Mesendoderm (in vitro differentiated cells): Measurements from ENCODE around the gene CDR2L.

Source experiments
- DNase-seq: peaks from one replicate; pipeline ENCODE4 v3.0.0; 2013
- H2AK5ac ChIP-seq: 2 replicates; pipeline ENCODE4 v1.6.1; 2013; ENCODE audit warnings: low read length, inconsistent platforms
- H2BK120ac ChIP-seq: 2 replicates; pipeline ENCODE4 v1.6.1; 2013; ENCODE audit warnings: low read depth, mild to moderate bottlenecking, low read length, moderate library complexity, mixed read lengths
- H2BK15ac ChIP-seq: replicated peaks from 2 replicates; pipeline ENCODE4 v1.6.1; 2013; ENCODE audit warnings: low read depth, mild to moderate bottlenecking, moderate library complexity
- H2BK5ac ChIP-seq: 2 replicates; pipeline ENCODE4 v1.6.1; 2013; ENCODE audit warnings: low read length, inconsistent platforms
- H3K18ac ChIP-seq: 2 replicates; pipeline ENCODE4 v1.6.1; 2013; ENCODE audit warnings: mild to moderate bottlenecking, low read length, mixed read lengths
- H3K23ac ChIP-seq: one replicate; pipeline ENCODE4 v1.6.1; 2013; ENCODE audit warnings: low read length
- H3K27ac ChIP-seq: 2 replicates; pipeline ENCODE4 v1.5.1; 2013; ENCODE audit warnings: low read depth, mild to moderate bottlenecking, inconsistent platforms, low read length, moderate library complexity
- H3K27me3 ChIP-seq: 2 replicates; pipeline ENCODE4 v1.6.1; 2013; ENCODE audit warnings: low read length, control low read depth, mild to moderate bottlenecking, inconsistent platforms; ENCODE audit not compliant: insufficient read depth, poor library complexity
- H3K36me3 ChIP-seq: 2 replicates; pipeline ENCODE4 v1.6.1; 2013; ENCODE audit warnings: low read length, inconsistent platforms; ENCODE audit not compliant: control insufficient read depth, insufficient read depth
- H3K4ac ChIP-seq: one replicate; pipeline ENCODE4 v1.6.1; 2013; ENCODE audit warnings: low read depth, mild to moderate bottlenecking, low read length, moderate library complexity
- H3K4me1 ChIP-seq: 2 replicates; pipeline ENCODE4 v1.6.1; 2013; ENCODE audit warnings: low read depth, low read length, inconsistent platforms; ENCODE audit not compliant: control insufficient read depth
- H3K4me2 ChIP-seq: 2 replicates; pipeline ENCODE4 v1.6.1; 2013; ENCODE audit warnings: low read length
- H3K4me3 ChIP-seq: 2 replicates; pipeline ENCODE4 v1.5.1; 2013; ENCODE audit warnings: mild to moderate bottlenecking, low read length
- H3K56ac ChIP-seq: one replicate; pipeline ENCODE4 v1.6.1; 2013; ENCODE audit warnings: low read length
- H3K79me1 ChIP-seq: 2 replicates; pipeline ENCODE4 v1.6.1; 2013; ENCODE audit warnings: low read length, inconsistent platforms
- H3K79me2 ChIP-seq: 2 replicates; pipeline ENCODE4 v1.6.1; 2013; ENCODE audit warnings: mild to moderate bottlenecking, low read length; ENCODE audit not compliant: control insufficient read depth, insufficient read depth
- H3K9ac ChIP-seq: 2 replicates; pipeline ENCODE4 v1.6.1; 2013; ENCODE audit warnings: low read length, inconsistent platforms
- H4K5ac ChIP-seq: one replicate; pipeline ENCODE4 v1.6.1; 2013; ENCODE audit warnings: low read length
- H4K8ac ChIP-seq: one replicate; pipeline ENCODE4 v1.6.1; 2013; ENCODE audit warnings: low read depth, mild to moderate bottlenecking, control low read depth, low read length, moderate library complexity
- WGBS: extraction: QIAGEN DNeasy Blood & Tissue Kit; methylation state at CpG from one replicate; pipeline ENCODE4 v1.1.7; 2013; ENCODE audit warnings: low lambda C conversion rate, missing lambda C conversion rate; ENCODE audit not compliant: insufficient coverage; ENCODE audit errors: extremely low coverage; 5-methylcytosine and 5-hydroxymethylcytosine counted together

Gene CDR2L

GRCh38 chr17:74962622-74963394 is 24.6 kb upstream of the CDR2L start:
- DNase-seq: no peak
- Histone ChIP-seq H3K27me3 (no peaks in the 10 kb centered on the region), H3K79me2 (no peaks in the 10 kb centered on the region), H2BK5ac (no peak overlapping the region), H3K23ac (no peak overlapping the region), H3K56ac (no peak overlapping the region), H3K4me2 (no peak overlapping the region), H3K9ac (no peak overlapping the region), H3K18ac (no peak overlapping the region), H3K27ac (no peak overlapping the region), H4K5ac (no peak overlapping the region), H3K4ac (no peak overlapping the region), H3K36me3 (no peaks in the 10 kb centered on the region), H4K8ac (no peak overlapping the region), H3K4me3 (no peak overlapping the region), H3K79me1 (no peaks in the 10 kb centered on the region), H3K4me1 (no peaks in the 10 kb centered on the region), H2BK15ac (no peak overlapping the region), H2AK5ac (no peak overlapping the region), H2BK120ac (no peak overlapping the region)
- whole genome bisulfite sequencing: no CpG with 5 or more reads among the region's 18 CpGs

GRCh38 chr17:74963656-74964055 is 23.8 kb upstream of the CDR2L start:
- H3K4me1 ChIP-seq: peaks cover 3% of the 10 kb centered on the region
- no peak overlapping the region for H3K4ac ChIP-seq
- no peak overlapping the region for H3K9ac ChIP-seq
- H2BK120ac ChIP-seq: no peak overlapping the region
- H3K56ac ChIP-seq: no peak overlapping the region
- H3K4me2 ChIP-seq: no peak overlapping the region
- no peak overlapping the region for H2BK5ac ChIP-seq
- DNase-seq: peak; percentile 23
- H3K27me3 ChIP-seq: no peaks in the 10 kb centered on the region
- no peak overlapping the region for H4K8ac ChIP-seq
- H2BK15ac ChIP-seq: no peak overlapping the region
- no CpG with 5 or more reads among the region's 12 CpGs for WGBS
- H3K18ac ChIP-seq: no peak overlapping the region
- no peak overlapping the region for H3K23ac ChIP-seq
- no peak overlapping the region for H2AK5ac ChIP-seq
- H4K5ac ChIP-seq: no peak overlapping the region
- H3K27ac ChIP-seq: no peak overlapping the region
- no peaks in the 10 kb centered on the region for H3K36me3 ChIP-seq
- no peaks in the 10 kb centered on the region for H3K79me2 ChIP-seq
- no peaks in the 10 kb centered on the region for H3K79me1 ChIP-seq
- H3K4me3 ChIP-seq: no peak overlapping the region

- Histone ChIP-seq H3K36me3 (no peaks in the 10 kb centered on the region), H3K9ac (no peak overlapping the region), H2AK5ac (no peak overlapping the region), H2BK15ac (no peak overlapping the region), H3K4me2 (no peak overlapping the region), H3K4ac (no peak overlapping the region), H3K27ac (no peak overlapping the region), H2BK5ac (no peak overlapping the region), H3K4me1 (peaks cover 3% of the 10 kb centered on the region), H3K4me3 (no peak overlapping the region), H3K18ac (no peak overlapping the region), H4K8ac (no peak overlapping the region), H3K79me2 (no peaks in the 10 kb centered on the region), H2BK120ac (no peak overlapping the region), H3K27me3 (no peaks in the 10 kb centered on the region), H3K79me1 (no peaks in the 10 kb centered on the region), H3K56ac (no peak overlapping the region), H3K23ac (no peak overlapping the region), H4K5ac (no peak overlapping the region)
- DNase-seq: no peak
- WGBS: no CpG with 5 or more reads among the region's 12 CpGs
Measured at GRCh38 chr17:74964246-74964761, 23.1 kb upstream of the CDR2L start.

GRCh38 chr17:74964988-74965622 is 22.3 kb upstream of the CDR2L start:
- Histone ChIP-seq H3K18ac (no peak overlapping the region), H3K27ac (no peak overlapping the region), H2BK5ac (no peak overlapping the region), H3K79me2 (no peaks in the 10 kb centered on the region), H3K79me1 (no peaks in the 10 kb centered on the region), H4K5ac (no peak overlapping the region), H3K4me2 (no peak overlapping the region), H3K9ac (no peak overlapping the region), H3K56ac (no peak overlapping the region), H3K4ac (no peak overlapping the region), H3K23ac (no peak overlapping the region), H2AK5ac (no peak overlapping the region), H3K4me3 (no peak overlapping the region), H2BK120ac (no peak overlapping the region), H2BK15ac (no peak overlapping the region), H4K8ac (no peak overlapping the region), H3K27me3 (no peaks in the 10 kb centered on the region), H3K36me3 (no peaks in the 10 kb centered on the region), H3K4me1 (peaks cover 3% of the 10 kb centered on the region)
- no CpG with 5 or more reads among the region's 14 CpGs for WGBS
- DNase-seq: no peak

GRCh38 chr17:74968361-74968780 is 19.1 kb upstream of the CDR2L start:
- no peaks in the 10 kb centered on the region for H3K79me1 ChIP-seq
- no peak overlapping the region for H2AK5ac ChIP-seq
- no CpG with 5 or more reads among the region's 5 CpGs for WGBS
- H3K9ac ChIP-seq: no peak overlapping the region
- DNase-seq: no peak
- H3K27ac ChIP-seq: no peak overlapping the region
- no peak overlapping the region for H2BK5ac ChIP-seq
- H3K4me3 ChIP-seq: no peak overlapping the region
- H3K4me1 ChIP-seq: peaks cover 3% of the 10 kb centered on the region
- H3K27me3 ChIP-seq: peaks cover 6% of the 10 kb centered on the region
- no peak overlapping the region for H2BK15ac ChIP-seq
- peak overlapping the region; percentile 49 for H3K56ac ChIP-seq
- H3K79me2 ChIP-seq: no peaks in the 10 kb centered on the region
- no peaks in the 10 kb centered on the region for H3K36me3 ChIP-seq
- no peak overlapping the region for H2BK120ac ChIP-seq
- no peak overlapping the region for H4K8ac ChIP-seq
- H4K5ac ChIP-seq: no peak overlapping the region
- no peak overlapping the region for H3K4ac ChIP-seq
- no peak overlapping the region for H3K18ac ChIP-seq
- H3K4me2 ChIP-seq: no peak overlapping the region
- no peak overlapping the region for H3K23ac ChIP-seq
